ENCODE results near the gene TCHH.
A peak's percentile ranks its signal among the peaks of the same experiment; 100 is the strongest.
"Not testable (repeated sequence)": the region's sequence is repeated elsewhere in the genome, so short reads cannot be mapped to it uniquely, and the experiment has no call there.

The TCHH gene

GRCh38 chr1:152112885-152113432 is 2.3 kb downstream of the TCHH start:
- in situ Hi-C loops (cut with HindIII; ENCODE audit: low pct_ligation_motif_present, low pct_unique_long_range_greater_than_20kb, low sequenced_read_pairs), result no loop called here
- DNase-seq, result no peak

DNA sequence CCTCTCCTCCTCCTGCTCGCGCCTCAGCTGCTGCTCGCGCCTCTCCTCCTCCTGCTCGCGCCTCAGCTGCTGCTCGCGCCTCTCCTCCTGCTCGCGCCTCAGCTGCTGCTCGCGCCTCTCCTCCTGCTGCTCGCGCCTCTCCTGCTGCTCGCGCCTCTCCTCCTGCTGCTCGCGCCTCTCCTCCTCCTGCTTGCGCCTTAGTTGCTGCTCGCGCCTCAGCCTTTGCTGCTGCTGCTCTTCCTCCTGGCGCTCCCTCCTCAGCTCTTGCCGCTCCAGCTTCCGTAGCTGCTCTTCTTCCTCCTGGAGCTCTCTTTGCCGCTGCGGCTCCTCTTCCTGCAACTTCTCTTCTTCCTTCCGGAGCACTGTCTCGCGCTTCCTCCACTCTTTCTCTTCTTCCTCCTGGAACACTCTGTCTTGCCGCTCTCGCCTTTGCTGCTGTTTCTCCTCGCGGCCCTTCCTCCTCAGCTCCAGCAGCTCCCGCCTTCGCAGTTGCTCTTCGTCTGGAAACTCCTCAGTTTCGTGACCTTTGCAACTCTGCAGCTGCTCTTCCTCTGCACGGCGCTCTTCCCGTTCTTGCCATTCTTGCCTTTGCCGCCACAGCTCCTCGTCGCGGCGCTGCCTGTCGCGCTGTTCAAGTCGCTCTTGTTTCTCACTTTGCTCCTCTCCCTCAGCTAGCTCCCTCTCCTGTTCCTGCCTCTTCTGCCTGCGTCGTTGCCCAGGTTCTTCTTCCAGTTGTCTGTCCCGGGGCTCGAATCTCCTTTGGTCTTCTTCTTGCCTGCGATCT is 3.0 kb downstream of the TCHH start:
- DNase-seq, result peak; percentile 17
- in situ Hi-C loops (cut with HindIII; ENCODE audit: low pct_ligation_motif_present, low pct_unique_long_range_greater_than_20kb, low sequenced_read_pairs), result no loop called here

GRCh38 chr1:152111515-152111968 is 3.7 kb downstream of the TCHH start:
- in situ Hi-C loops (cut with HindIII; ENCODE audit: low pct_ligation_motif_present, low pct_unique_long_range_greater_than_20kb, low sequenced_read_pairs), result no loop called here
- peak; percentile 55 for DNase-seq

GRCh38 chr1:152110860-152111514 is 4.3 kb downstream of the TCHH start:
- peak; percentile 72 for DNase-seq
- in situ Hi-C loops (cut with HindIII; ENCODE audit: low pct_ligation_motif_present, low pct_unique_long_range_greater_than_20kb, low sequenced_read_pairs), result no loop called here

DNA sequence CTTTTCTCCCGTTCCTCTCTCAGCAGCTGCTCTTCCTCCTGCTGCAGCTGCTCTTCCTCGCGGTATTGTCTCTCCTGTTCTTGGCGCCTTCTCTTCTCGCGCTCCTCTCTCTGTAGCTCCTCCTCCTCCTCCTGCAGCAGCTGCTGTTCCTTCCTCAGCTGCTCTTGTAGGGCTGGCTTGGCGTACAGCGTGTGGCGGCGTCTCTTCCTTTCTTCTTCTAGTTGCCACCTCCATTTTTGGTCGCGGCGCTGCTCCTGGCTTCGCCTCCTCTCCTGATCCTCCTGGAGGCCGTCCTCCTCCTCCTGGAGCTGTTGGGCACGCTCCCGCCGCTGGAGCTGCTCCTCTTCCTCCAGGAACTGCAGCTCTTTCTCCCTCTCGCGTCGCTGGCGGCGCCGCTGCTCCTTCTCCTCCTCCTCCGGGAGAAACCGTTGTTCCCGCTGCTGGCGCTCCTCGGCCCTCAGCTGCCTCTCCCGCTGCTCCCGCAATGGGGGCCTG is 4.8 kb downstream of the TCHH start:
- in situ Hi-C loops (cut with HindIII; ENCODE audit: low pct_ligation_motif_present, low pct_unique_long_range_greater_than_20kb, low sequenced_read_pairs), result no loop called here
- peak; percentile 61 for DNase-seq

DNA sequence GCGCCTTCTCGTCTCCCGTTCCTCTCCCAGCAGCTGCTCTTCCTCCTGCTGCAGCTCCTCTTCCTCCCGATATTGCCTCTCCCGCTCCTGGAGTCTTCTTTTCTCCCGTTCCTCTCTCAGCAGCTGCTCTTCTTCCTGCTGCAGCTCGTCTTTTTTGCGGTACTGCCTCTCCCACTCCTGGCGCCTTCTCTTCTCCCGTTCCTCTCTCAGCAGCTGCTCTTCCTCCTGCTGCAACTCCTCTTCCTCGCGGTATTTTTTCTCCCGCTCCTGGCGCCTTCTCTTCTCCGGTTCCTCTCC is 5.3 kb downstream of the TCHH start:
- no peak for DNase-seq
- in situ Hi-C loops (cut with HindIII; ENCODE audit: low pct_ligation_motif_present, low pct_unique_long_range_greater_than_20kb, low sequenced_read_pairs), result no loop called here

DNA sequence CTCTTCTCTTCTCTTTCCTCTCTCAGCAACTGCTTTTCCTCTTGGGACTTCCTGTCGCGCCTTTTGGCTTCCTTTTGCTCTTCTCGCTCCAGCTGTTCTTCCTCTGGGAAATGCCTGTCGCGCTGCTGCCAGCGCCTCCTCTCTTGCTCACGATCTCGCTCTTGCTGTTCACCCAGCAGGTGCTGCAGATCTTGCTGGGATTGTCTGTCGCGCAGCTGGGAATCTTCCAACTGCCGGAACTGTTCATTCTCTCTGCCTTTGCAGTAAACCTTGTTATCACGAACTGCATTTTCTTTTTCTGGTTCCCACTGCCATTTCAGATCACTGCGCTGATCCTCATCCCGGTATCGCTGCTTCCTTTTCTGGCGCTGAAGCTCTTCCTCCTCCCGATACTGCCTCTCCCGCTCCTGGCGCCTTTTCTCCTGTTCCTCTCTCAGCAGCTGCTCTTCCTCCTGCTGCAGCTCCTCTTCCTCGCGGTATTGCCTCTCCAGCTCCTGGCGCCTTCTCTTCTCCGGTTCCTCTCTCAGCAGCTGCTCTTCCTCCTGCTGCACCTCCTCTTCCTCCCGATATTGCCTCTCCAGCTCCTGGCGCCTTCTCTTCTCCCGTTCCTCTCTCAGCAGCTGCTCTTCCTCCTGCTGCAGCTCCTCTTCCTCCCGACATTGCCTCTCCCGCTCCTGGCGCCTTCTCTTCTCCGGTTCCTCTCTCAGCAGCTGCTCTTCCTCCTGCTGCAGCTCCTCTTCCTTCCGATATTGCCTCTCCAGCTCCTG is 5.8 kb downstream of the TCHH start:
- no peak for DNase-seq
- in situ Hi-C loops (cut with HindIII; ENCODE audit: low pct_ligation_motif_present, low pct_unique_long_range_greater_than_20kb, low sequenced_read_pairs), result no loop called here

GRCh38 chr1:152108882-152109222 is 6.4 kb downstream of the TCHH start:
- DNase-seq, result no peak
- in situ Hi-C loops (cut with HindIII; ENCODE audit: low pct_ligation_motif_present, low pct_unique_long_range_greater_than_20kb, low sequenced_read_pairs), result no loop called here

DNA sequence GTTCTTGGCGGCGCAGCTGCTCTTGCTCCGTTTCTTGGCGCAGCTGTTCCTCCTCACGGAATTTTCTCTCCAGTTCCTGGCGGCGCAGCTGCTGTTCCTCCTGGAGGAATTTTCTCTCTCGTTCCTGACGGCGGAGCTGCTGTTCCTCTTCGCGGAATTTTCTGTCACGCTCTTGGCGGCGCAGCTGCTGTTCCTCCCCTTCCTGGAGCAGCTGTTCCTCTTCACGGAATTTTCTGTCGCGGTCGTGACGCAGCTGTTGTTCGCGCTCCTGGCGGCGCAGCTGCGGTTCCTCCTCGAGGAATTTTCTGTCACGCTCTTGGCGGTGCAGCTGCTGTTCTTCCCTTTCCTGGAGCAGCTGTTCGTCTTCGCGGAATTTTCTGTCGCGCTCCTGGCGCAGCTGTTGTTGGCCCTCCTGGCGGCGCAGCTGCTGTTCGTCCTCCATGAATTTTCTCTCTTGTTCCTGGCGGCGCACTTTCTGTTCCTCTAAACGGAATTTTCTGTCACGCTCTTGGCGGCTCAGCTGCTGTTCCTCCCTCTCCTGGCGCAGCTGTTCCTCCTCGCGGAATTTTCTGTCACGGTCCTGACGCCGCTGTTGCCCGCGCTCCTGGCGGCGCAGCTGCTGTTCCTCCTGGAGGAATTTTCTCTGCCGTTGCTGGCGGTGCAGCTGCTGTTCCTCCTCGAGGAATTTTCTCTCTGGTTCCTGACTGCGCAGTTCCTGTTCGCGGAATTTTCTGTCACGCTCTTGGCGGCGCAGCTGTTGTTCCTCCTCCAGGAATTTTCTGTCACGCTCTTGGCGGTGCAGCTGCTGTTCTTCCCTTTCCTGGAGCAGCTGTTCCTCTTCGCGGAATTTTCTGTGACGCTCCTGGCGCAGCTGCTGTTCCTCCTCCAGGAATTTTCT is 7.0 kb downstream of the TCHH start:
- in situ Hi-C loops (cut with HindIII; ENCODE audit: low pct_ligation_motif_present, low pct_unique_long_range_greater_than_20kb, low sequenced_read_pairs), result no loop called here
- no peak for DNase-seq

DNA sequence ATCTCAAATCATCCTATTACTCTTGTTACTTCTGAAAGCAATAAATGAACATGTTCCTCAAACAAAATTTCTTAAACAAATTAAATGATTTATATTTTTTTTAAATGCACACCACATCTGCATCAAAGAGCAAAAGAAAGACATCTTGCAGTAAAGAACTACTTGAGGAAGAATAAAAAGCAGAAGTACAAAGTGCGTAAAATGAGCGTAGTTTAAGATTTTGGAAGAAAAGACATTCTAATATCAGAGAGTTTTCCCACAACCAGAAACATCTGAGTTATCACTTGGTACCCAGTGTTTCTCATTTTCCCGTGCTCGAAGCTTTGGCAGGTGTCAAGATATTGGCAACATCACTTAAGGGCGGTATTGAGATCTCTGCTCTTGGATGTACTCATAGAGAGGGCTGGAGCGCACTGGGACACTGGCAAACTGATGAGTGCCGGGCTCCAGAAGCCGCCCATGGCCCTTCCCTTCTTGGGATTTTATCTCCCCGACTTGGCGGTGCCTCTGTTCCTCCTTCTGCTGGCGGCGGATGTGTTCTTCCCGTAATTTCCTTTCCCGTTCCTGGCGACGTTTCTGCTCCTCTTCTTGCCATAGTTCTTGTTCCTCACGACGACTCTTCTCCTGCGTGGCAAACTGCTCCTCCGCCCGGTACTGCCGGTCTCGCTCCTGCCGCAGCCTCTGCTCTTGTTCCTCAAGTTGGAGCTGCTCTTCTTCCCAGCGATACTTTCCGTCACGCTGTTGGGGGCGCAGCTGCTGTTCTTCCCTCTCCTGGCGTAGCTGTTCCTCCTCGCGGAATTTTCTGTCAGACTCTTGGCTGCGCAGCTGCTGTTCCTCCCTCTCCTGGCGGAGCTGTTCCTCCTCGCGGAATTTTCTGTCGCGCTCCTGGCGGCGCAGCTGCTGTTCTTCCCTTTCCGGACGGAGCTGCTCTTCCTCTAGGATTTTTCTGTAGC is 7.9 kb downstream of the TCHH start:
- DNase-seq, result no peak
- in situ Hi-C loops (cut with HindIII; ENCODE audit: low pct_ligation_motif_present, low pct_unique_long_range_greater_than_20kb, low sequenced_read_pairs), result no loop called here

DNA sequence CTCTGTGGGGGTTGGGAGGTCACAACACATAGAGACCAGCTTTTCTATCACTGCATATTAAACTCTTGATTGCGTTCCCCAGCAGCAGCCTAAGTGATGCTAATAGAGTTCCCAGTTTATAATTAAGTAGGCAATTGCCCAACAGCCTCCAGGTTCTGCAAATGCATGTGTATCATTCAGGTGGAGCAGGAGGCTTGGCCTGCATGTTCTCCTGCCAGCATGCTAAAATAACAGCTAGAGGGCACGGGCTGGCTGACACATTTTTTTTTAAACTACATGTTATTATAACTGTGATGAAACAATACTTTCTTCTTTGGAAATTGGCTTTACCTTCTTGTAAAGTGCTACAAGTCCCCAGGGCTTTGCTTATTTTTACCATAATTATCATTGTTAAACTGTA is 10.4 kb downstream of the TCHH start:
- in situ Hi-C loops (cut with HindIII; ENCODE audit: low pct_ligation_motif_present, low pct_unique_long_range_greater_than_20kb, low sequenced_read_pairs), result no loop called here

GRCh38 chr1:152096931-152097330 is 18.3 kb downstream of the TCHH start:
- no peak for DNase-seq
- in situ Hi-C loops (cut with HindIII; ENCODE audit: low pct_ligation_motif_present, low pct_unique_long_range_greater_than_20kb, low sequenced_read_pairs), result no loop called here

More for the DNA sequence above, 10.4 kb downstream of the TCHH start:
- DNase-seq, result no peak

DNA sequence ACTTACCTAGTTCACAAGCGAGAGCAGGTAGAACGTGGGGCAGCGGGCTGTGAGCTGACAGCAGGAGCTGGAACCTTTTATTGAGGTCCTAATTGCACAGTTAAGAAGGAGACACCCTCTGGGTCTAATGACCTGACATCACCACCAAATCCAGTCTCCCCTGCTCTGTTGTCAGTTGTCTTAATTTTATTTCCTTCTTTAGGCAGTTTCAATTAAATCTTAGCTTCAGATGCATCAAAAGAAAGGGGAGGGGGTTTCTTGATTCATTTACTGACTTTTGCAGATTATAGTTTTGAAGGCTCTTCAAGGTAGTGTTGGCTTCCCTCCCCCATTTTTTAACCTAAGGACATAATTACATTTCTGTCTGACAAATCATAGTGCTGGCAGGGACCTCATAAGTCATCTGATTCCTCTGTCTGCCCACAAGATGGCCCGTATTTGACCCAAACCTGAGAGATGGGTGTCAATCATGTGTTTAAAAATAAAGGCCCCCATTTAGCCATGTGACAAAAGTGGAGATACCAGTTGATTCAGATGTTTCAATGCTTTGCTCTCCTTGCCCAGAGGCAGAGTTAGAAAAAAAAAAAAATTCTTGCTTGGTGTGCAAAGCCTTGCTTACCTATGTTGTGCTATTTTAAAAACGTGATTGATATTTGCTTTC is 26.1 kb downstream of the TCHH start, which contains the start of gene TCHHL1:
Gene TCHHL1 (minus strand): TSS at position 51 of the 661 bp plus-strand sequence. CDS start 921 bp downstream, outside the sequence.
- no peak for DNase-seq
- in situ Hi-C loops (cut with HindIII; ENCODE audit: low pct_ligation_motif_present, low pct_unique_long_range_greater_than_20kb, low sequenced_read_pairs), result no loop called here

- DNase-seq, result no peak
- in situ Hi-C loops (cut with HindIII; ENCODE audit: low pct_ligation_motif_present, low pct_unique_long_range_greater_than_20kb, low sequenced_read_pairs), result no loop called here
Measured at GRCh38 chr1:152086760-152087159, 28.5 kb downstream of the TCHH start.

DNA sequence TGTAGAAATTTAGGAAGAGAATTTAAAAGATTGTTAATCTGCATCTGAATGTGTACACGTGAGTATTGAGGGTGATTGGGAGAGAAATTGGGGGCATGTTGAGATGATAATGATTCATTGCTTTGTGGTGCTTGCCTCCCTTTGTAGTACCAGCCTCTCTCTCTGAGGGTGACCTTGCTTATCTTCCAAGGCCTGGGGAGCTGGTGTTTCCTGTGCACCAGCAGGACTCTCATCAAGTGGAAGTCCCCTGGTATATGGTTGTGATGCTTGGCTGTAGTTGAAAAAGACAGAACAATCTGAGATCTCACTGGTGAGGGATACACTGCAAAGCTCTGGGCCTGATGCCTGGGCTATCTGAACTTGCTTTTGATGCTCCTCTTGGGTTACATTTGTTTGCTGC is 30.4 kb downstream of the TCHH start:
- DNase-seq, result no peak
- in situ Hi-C loops (cut with HindIII; ENCODE audit: low pct_ligation_motif_present, low pct_unique_long_range_greater_than_20kb, low sequenced_read_pairs), result no loop called here

GRCh38 chr1:152081026-152081425 is 34.2 kb downstream of the TCHH start:
- in situ Hi-C loops (cut with HindIII; ENCODE audit: low pct_ligation_motif_present, low pct_unique_long_range_greater_than_20kb, low sequenced_read_pairs); DNase-seq: not testable (repeated sequence)

DNA sequence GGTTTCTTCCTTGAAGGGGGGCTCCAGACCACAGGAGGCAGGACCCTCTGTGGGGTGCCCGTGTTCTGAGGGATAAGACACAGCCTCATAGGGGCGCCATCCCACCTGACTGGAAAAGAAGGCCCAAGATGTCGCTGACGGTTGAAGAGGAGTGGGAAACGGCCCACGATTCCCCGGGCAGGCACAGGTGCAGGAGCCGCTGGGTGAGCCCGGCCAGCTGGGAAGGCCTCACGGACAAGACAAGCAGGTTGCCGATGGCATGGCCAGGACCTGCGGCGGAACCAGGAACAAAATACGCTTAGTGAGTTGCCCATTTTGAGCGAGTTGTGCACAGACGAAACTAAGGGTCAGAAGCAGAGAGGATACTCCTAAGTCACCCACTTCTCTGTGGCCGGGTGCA is 34.8 kb downstream of the TCHH start:
- in situ Hi-C loops (cut with HindIII; ENCODE audit: low pct_ligation_motif_present, low pct_unique_long_range_greater_than_20kb, low sequenced_read_pairs); DNase-seq: not testable (repeated sequence)
